Stimulated activated CD4-positive, alpha-beta T cell treated with anti-CD3 and anti-CD28 coated beads, Interleukin-15, amount 100 ng/mL, for 24 hours (primary cell): ENCODE data around the gene CATSPERD.

ENCODE experiments used
- DNase-seq: peaks from one replicate; pipeline ENCODE4 v3.0.0-alpha.2; 2020

Gene CATSPERD

GRCh38 chr19:5789351-5789761 is 68.9 kb downstream of the CATSPERD start:
- no peak for DNase-seq

- DNase-seq, result no peak
Observed at GRCh38 chr19:5789886-5790558, 69.6 kb downstream of the CATSPERD start.

DNA sequence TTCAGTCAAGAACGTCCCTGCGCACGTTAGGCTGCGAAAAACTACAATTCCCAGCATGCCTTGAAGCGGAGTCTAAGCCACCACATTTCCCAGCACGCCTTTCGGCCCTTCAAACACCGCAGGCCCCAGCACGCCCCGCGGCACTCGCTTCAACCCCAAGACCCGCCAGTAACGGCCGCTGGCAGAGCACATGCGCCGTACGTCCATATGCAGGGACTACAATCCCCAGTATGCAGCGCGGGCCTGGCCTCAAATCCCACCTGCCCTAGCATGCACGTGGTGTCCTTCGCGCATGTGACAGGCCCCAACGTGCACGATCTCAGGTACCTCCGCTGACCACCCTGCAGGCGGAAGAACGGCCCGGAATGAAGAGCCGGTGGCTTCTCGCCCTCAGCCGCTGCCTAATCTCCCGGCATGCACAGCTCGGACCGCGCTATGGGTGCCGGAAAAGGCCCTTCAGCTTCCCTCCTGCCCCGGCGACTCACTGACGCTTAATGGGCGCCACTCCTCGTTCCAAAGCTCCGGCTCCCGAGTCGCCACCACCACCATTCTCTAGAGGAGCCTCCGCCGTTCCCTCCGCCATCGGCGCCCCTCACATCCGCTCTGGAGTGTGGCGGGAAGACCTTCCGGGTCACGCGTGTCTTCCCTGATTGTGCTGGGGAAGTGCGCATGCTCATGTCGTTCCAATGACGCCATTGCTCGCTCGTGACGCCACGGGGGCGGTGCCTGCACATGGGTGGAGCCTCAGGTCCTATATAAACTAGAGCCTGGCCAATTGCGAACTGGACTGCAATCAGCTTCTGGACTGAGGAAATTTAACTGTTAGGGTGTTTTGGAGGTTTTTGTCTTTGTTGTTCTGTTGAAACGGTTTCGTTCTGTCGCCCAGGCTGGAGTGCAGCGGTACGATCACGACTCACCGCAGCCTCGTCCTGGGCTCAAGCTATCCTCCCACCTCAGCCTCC is 70.4 kb downstream of the CATSPERD start, which contains the start of gene DUS3L:
Gene DUS3L, minus strand, starts transcription at position 605 of the 962 bp plus-strand sequence. Its CDS starts 22 bp downstream, at position 583.
- DNase-seq, result peak; percentile 97

DNA sequence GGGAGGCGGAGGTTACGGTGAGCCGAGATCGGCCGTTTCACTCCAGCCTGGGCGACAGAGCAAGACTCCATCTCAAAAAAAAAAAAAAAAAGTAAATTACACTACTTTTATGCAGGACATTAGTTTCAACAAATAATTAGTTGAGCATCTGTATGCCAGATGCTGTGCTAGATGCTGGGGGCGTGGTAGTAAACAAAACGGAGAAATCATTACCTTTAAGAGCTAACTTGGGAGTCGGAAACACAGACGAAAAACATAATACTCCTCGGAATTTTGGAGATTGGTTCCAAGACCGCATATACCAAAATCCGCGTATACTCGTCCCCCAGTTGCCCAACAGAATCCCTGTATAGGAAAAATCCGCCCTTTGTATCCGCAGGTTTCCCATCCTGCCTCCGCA is 71.8 kb downstream of the CATSPERD start:
- no peak for DNase-seq

- no peak for DNase-seq
Observed at GRCh38 chr19:5793188-5793587, 72.8 kb downstream of the CATSPERD start.

DNA sequence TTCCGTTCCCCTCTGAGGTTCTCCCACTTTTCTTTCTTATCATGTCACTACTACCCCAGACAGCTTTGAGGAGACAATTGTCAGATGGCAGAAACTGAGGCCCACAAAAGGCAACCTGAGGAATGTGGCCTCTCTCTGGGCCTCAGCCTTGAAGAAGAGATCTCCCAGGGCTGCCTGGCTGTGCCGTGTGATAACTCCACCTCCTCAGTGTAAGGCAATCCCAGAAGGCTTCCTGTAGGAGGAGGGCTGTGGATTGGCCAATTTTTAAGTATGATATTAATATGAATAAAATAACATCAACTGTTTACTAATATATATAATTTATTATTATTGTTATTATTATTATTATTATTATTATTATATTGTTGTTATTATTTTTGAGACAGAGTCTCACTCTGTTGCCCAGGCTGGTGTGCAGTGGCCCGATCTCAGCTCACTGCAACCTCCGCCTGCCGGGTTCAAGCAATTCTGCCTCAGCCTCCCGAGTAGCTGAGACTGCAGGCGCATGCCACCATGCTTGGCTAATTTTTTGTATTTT is 75.0 kb downstream of the CATSPERD start:
- no peak for DNase-seq

GRCh38 chr19:5798244-5798643 is 77.8 kb downstream of the CATSPERD start:
- no peak for DNase-seq

- no peak for DNase-seq
Observed at GRCh38 chr19:5799247-5800241, 79.1 kb downstream of the CATSPERD start.

DNA sequence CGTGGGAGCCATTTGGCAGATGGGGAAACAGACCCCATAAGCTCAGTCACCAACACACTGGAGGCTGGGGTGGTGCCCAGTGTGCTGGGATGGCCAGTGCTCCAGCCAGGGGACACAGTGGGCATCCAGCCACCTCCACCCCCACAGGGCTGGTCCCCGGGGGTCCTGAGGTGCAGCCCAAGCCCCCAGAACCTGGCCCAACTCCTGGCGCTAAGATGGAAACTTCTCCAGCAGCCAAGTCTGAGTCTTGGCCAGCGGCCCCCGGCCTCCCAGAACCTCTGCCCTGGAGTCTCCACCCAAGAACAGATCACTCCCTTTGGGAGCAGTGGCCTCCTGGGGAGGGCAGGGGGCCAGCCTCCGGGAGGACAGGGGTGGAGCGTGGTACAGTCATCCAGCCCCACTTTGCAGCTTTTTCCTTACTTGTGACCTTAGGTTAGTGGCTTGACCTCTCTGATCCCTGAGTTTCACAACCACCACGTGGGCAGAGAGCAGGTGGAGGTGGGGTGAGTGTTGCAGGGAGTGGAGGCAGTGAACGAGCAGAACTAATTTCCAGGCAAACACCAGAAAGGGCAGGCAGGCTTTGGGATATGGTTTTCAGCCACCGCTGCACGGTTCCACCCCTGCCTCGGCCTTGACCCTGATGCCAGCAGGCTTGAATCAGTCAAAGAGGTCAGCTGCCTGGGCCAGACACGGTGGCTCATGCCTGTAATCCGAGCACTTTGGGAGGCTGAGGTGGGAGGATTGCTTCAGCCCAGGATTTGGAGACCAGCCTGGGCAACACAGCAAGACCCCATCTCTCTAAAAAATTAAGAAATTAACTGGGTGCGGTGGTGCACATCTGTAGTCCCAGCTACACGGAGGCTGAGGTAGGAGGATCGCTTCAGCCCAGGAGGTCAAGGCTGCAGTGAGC is 80.2 kb downstream of the CATSPERD start:
- no peak for DNase-seq

GRCh38 chr19:5801796-5802619 is 81.6 kb downstream of the CATSPERD start:
- no peak for DNase-seq

- DNase-seq, result no peak
Observed at GRCh38 chr19:5803441-5803751, 83.0 kb downstream of the CATSPERD start.

- peak; percentile 97 for DNase-seq
Observed at GRCh38 chr19:5803752-5804515, 83.5 kb downstream of the CATSPERD start.

DNA sequence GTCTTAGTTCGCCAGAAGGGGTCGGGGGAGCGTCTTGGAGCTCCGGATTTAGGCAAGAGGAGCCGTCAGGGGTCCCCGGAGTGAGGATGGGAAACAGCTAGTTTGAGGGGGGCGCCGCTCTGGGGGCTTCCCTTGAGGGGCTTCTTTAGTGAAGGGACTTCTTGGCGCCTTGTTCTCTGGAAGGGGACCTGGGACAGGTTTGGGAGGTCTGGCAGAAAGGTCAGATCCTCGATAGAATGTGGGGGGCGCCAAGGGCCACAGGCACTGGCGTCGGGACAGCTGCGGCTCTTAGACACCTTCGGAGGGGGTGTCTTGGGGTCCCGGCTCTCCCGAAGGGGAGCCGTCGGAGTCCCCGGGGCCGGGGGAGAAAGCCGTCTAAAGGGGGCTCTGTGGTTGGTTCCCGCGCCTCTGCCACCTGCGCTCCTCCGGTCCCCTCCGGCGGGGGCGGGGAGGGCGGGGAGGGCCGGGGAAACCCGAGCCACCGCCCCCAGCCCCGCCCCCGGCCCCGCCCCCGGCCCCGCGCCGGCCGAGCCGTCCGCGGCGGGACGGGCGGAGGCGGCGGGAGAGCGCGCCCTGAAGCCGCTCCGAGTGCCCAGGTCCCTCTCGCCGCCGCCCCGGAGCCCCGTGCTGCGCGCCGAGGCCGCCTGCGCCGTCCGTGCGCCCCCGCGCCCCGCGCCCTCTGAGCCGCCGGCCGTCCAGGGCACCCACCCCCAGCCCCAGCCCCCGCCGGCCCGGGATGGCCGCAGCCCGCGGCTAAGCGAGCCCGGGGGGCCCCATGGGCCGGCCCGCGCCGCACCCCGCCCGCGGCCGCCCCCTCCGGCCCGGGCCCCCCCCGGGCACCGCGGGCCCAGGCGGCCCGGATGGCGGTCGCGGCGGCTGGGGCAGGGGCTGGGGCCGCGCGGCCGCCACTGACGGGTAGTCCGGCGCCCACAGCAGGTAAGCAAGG is 84.4 kb downstream of the CATSPERD start, which contains the start of gene NRTN:
Gene NRTN, plus strand, starts transcription at position 552 of the 946 bp plus-strand sequence. CDS start 19,099 bp downstream, outside the sequence.
- peak; percentile 63 for DNase-seq

- peak; percentile 77 for DNase-seq
Observed at GRCh38 chr19:5805462-5806132, 85.2 kb downstream of the CATSPERD start.

- DNase-seq, result no peak
Observed at GRCh38 chr19:5806133-5806489, 85.7 kb downstream of the CATSPERD start.

DNA sequence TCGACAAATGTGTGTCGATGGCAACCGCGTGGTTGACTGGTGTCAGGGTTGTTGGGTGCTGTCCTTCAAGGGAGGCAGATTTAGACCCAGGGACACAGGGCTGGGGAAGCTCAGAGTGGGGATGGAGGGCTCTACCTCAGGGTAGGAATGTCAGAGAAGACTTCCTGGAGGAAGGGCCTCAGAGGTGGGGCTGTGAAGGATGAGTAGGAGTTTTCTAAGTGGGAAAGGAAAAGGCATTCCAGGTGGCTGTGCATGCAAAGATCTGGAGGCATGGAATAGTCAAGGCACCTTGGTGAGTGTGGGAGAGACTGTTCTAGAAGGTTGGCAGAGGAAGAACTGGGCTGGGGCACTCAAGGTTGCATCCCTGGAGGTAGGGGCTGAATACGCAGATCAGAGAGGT is 86.5 kb downstream of the CATSPERD start:
- no peak for DNase-seq

GRCh38 chr19:5808120-5808816 is 87.8 kb downstream of the CATSPERD start:
- no peak for DNase-seq
